CD14-positive monocyte (primary cell): ENCODE measurements around the gene TTR. TPM values are rescaled to one million over a fixed set of nuclear protein-coding genes. Genes with fewer than 3 reads are reported as not detected.
A peak's percentile ranks its signal among the peaks of the same experiment; 100 is the strongest.

ENCODE experiments used
- DNase-seq, 3 donors: peaks; one replicate each; pipeline ENCODE4 v3.0.0-alpha.2; 2011 to 2022
- H2AFZ ChIP-seq: 2 replicates; pipeline ENCODE4 v1.6.0; 2012; ENCODE audit warnings: mild to moderate bottlenecking, low read depth, low read length, inconsistent platforms; ENCODE audit not compliant: insufficient read depth, poor library complexity, severe bottlenecking
- H3K27ac ChIP-seq, 2 donors: 1 replicate in 1 of 2; 2 replicates in 1 of 2; pipeline ENCODE4 v1.5.1; 2012 to 2013; ENCODE audit warnings: low read length in 2 of 2, control low read depth in 1 of 2, inconsistent platforms in 1 of 2, low read depth in 1 of 2, mild to moderate bottlenecking in 1 of 2
- H3K27me3 ChIP-seq, 2 donors: one replicate each; pipeline versions ENCODE4 v1.6.0 to v1.6.1; 2011 to 2013; ENCODE audit warnings: low read length in 2 of 2; ENCODE audit not compliant: control insufficient read depth in 2 of 2, insufficient read depth in 2 of 2
- H3K36me3 ChIP-seq, 2 donors: replicated peaks in 1 of 2; 1 replicate in 1 of 2; 2 replicates in 1 of 2; pipeline versions ENCODE4 v1.5.1 to v1.6.1; 2012 to 2013; ENCODE audit warnings: low read length in 2 of 2, control low read depth in 1 of 2, inconsistent platforms in 1 of 2, mild to moderate bottlenecking in 1 of 2; ENCODE audit not compliant: insufficient read depth in 2 of 2, control insufficient read depth in 1 of 2
- H3K4me1 ChIP-seq, 2 donors: 1 replicate in 1 of 2; 2 replicates in 1 of 2; pipeline versions ENCODE4 v1.5.1 to v1.6.1; 2012 to 2013; ENCODE audit warnings: low read length in 2 of 2, control low read depth in 1 of 2, inconsistent platforms in 1 of 2, mild to moderate bottlenecking in 1 of 2, moderate library complexity in 1 of 2; ENCODE audit not compliant: insufficient read depth in 2 of 2, control insufficient read depth in 1 of 2
- H3K4me2 ChIP-seq: replicated peaks from 2 replicates; pipeline ENCODE3; 2012; ENCODE audit warnings: low read length, moderate library complexity, mild to moderate bottlenecking; ENCODE audit not compliant: poor library complexity, severe bottlenecking; ENCODE audit errors: extremely low read depth
- H3K4me3 ChIP-seq, 3 experiments: fragments of 200-600 bp in 1 of 3; sonication (generic) in 1 of 3; replicated peaks in 1 of 3; 1 replicate in 2 of 3; 2 replicates in 1 of 3; pipeline ENCODE4 v1.5.1; 2011 to 2013; ENCODE audit warnings: low read length in 3 of 3, mild to moderate bottlenecking in 3 of 3, control low read depth in 2 of 3, low read depth in 2 of 3, inconsistent platforms in 1 of 3, moderate library complexity in 1 of 3
- H3K79me2 ChIP-seq: 2 replicates; pipeline ENCODE4 v1.6.0; 2012; ENCODE audit warnings: mild to moderate bottlenecking, control low read depth, inconsistent platforms, low read length, moderate library complexity; ENCODE audit not compliant: insufficient read depth
- H3K9ac ChIP-seq: 2 replicates; pipeline ENCODE4 v1.6.0; 2017; ENCODE audit warnings: low read length, mild to moderate bottlenecking; ENCODE audit not compliant: insufficient read depth, poor library complexity, severe bottlenecking
- H3K9me3 ChIP-seq, 2 donors: replicated peaks in 1 of 2; 1 replicate in 1 of 2; 2 replicates in 1 of 2; pipeline versions ENCODE4 v1.5.1 to v1.6.1; 2012 to 2013; ENCODE audit warnings: low read length in 2 of 2, control low read depth in 1 of 2; ENCODE audit not compliant: control insufficient read depth in 1 of 2, insufficient read depth in 1 of 2
- H4K20me1 ChIP-seq: 2 replicates; pipeline ENCODE4 v1.6.0; 2012; ENCODE audit warnings: mild to moderate bottlenecking, low read length, control low read depth, moderate library complexity; ENCODE audit not compliant: insufficient read depth
- H3K27ac Mint-ChIP-seq, 7 donors: one replicate each; pipeline ENCODE4 v1.8.0; 2020; ENCODE audit warnings: mild to moderate bottlenecking in 7 of 7, mixed read lengths in 7 of 7, moderate library complexity in 6 of 7, inconsistent platforms in 2 of 7
- H3K27me3 Mint-ChIP-seq, 3 donors: one replicate each; pipeline ENCODE4 v1.8.0; 2021 to 2022; ENCODE audit warnings: low read depth in 3 of 3, mild to moderate bottlenecking in 3 of 3, mixed read lengths in 3 of 3, moderate library complexity in 3 of 3, inconsistent platforms in 1 of 3
- H3K36me3 Mint-ChIP-seq, 2 donors: one replicate each; pipeline ENCODE4 v1.8.0; 2020; ENCODE audit warnings: mixed read lengths in 2 of 2, inconsistent platforms in 1 of 2, mild to moderate bottlenecking in 1 of 2
- H3K4me1 Mint-ChIP-seq: one replicate; pipeline ENCODE4 v1.8.0; 2020; ENCODE audit warnings: mild to moderate bottlenecking, mixed read lengths
- H3K4me3 Mint-ChIP-seq, 2 donors: one replicate each; pipeline ENCODE4 v1.8.0; 2020; ENCODE audit warnings: mild to moderate bottlenecking in 2 of 2, mixed read lengths in 2 of 2, moderate library complexity in 1 of 2
- H3K9me3 Mint-ChIP-seq, 7 donors: one replicate each; pipeline ENCODE4 v1.8.0; 2020 to 2022; ENCODE audit warnings: mixed read lengths in 7 of 7, mild to moderate bottlenecking in 6 of 7, moderate library complexity in 6 of 7, inconsistent platforms in 2 of 7
- CTCF ChIP-seq: fragments of 200-600 bp; IDR thresholded peaks from one replicate; pipeline ENCODE4 v1.8.0; 2022; ENCODE audit warnings: antibody characterized with exemption, mild to moderate bottlenecking
- WGBS: methylation state at CpG from one replicate; pipeline ENCODE4 v1.1.5; 2013; ENCODE audit warnings: missing lambda C conversion rate; ENCODE audit not compliant: insufficient coverage; 5-methylcytosine and 5-hydroxymethylcytosine counted together
- intact Hi-C, 2 donors: fragments of 100-400 bp; cut with micrococcal nuclease; formaldehyde crosslinking; loops; one replicate each; pipeline versions ENCODE4 v1.15.0 to v1.15.1; 2023
- polyA plus RNA-seq, 3 donors: library from polyadenylated mRNA; depleted of rRNA in 1 of 3; unstranded in 2 of 3; stranded (reverse) in 1 of 3; fragments of 300-500 nt in 2 of 3; fragments of >200 nt in 1 of 3; fragmentation: Illumina TruSeq in 2 of 3; gene quantifications; 1 replicate in 2 of 3; 2 replicates in 1 of 3; pipeline ENCODE4 v1.2.3, GENCODE V29; 2012 to 2021

Gene TTR
- polyA plus RNA-seq, 3 donors = not detected

- DNase-seq = peak in 1 of 3 donors; percentile 6
- H3K9me3 Mint-ChIP-seq = peaks cover 0 to 2% (median 0%) of the 10 kb centered on the region in 7 donors
- WGBS = no CpG with 5 or more reads among the region's 13 CpGs
- peaks cover 3% of the 10 kb centered on the region for H3K4me1 Mint-ChIP-seq
- H3K9ac ChIP-seq = no peak overlapping the region
- H4K20me1 ChIP-seq = no peaks in the 10 kb centered on the region
- no peaks in the 10 kb centered on the region for H3K27me3 Mint-ChIP-seq
- H3K27me3 ChIP-seq = no peaks in the 10 kb centered on the region
- no peak overlapping the region for H3K4me2 ChIP-seq
- H3K36me3 ChIP-seq = no peaks in the 10 kb centered on the region
- H3K9me3 ChIP-seq = no peaks in the 10 kb centered on the region
- H3K4me3 Mint-ChIP-seq = no peak overlapping the region
- no peak overlapping the region for H3K27ac ChIP-seq
- no peak overlapping the region for H3K27ac Mint-ChIP-seq
- intact Hi-C loops = no loop called here
- H3K79me2 ChIP-seq = no peaks in the 10 kb centered on the region
- no peak overlapping the region for H2AFZ ChIP-seq
- TF ChIP-seq CTCF = no peak
- H3K4me3 ChIP-seq = no peak overlapping the region
- no peaks in the 10 kb centered on the region for H3K36me3 Mint-ChIP-seq
- peaks cover 0 to under 1% of the 10 kb centered on the region in 2 donors for H3K4me1 ChIP-seq
Measured at GRCh38 chr18:31624892-31625640, 33.4 kb downstream of the TTR start.

- no peak overlapping the region for H3K27ac Mint-ChIP-seq
- no peak overlapping the region for H3K4me3 ChIP-seq
- H3K4me3 Mint-ChIP-seq = no peak overlapping the region
- no peaks in the 10 kb centered on the region for H4K20me1 ChIP-seq
- H3K9me3 Mint-ChIP-seq = peaks cover 0 to 2% (median 0%) of the 10 kb centered on the region in 7 donors
- H3K9ac ChIP-seq = no peak overlapping the region
- no peak overlapping the region for H3K27ac ChIP-seq
- no peaks in the 10 kb centered on the region for H3K79me2 ChIP-seq
- H3K27me3 Mint-ChIP-seq = no peaks in the 10 kb centered on the region
- H3K36me3 ChIP-seq = no peaks in the 10 kb centered on the region
- WGBS = 96% methylated on average over 4 of the region's 6 CpGs
- no peaks in the 10 kb centered on the region for H3K36me3 Mint-ChIP-seq
- H3K9me3 ChIP-seq = no peaks in the 10 kb centered on the region
- no peak overlapping the region for H2AFZ ChIP-seq
- peaks cover 10% of the 10 kb centered on the region for H3K4me1 Mint-ChIP-seq
- H3K27me3 ChIP-seq = no peaks in the 10 kb centered on the region
- peaks cover 9 to 10% of the 10 kb centered on the region in 2 donors for H3K4me1 ChIP-seq
- no peak for DNase-seq
- no peak for TF ChIP-seq CTCF
- intact Hi-C loops = no loop called here
- H3K4me2 ChIP-seq = no peak overlapping the region
Measured at GRCh38 chr18:31626409-31626808, 34.7 kb downstream of the TTR start.
